PC-3 (cell line): ENCODE measurements around the gene KCNK18. TPM values are rescaled to one million over a fixed set of nuclear protein-coding genes. Genes with fewer than 3 reads are reported as not detected.

Source experiments
- ATAC-seq: fragments of 200-7000 bp; cut with Tn5 transposase; 2 replicates; pipeline ENCODE4 v1.9.1; 2020; ENCODE audit warnings: mild to moderate bottlenecking, moderate library complexity
- BruUV-seq: library from RNA; stranded (reverse); fragments of 400-500 nt; replicated peaks from 2 replicates; lab custom pipeline; 2021; lab: Mats Ljungman, UMichigan
- CTCF ChIA-PET: fragments of 300-600 bp; sonication (Branson Sonifier 250); formaldehyde crosslinking; loops from one replicate; lab custom pipeline; 2022; ENCODE audit warnings: antibody characterized with exemption; lab: Charles Lee
- POLR2A ChIA-PET: fragments of 300-600 bp; sonication (Branson Sonifier 250); formaldehyde crosslinking; loops from one replicate; lab custom pipeline; 2022; ENCODE audit warnings: antibody characterized with exemption; ENCODE audit not compliant: unreplicated experiment; lab: Charles Lee
- DNase-seq: peaks from one replicate; pipeline ENCODE4 v3.0.0-alpha.2; 2015
- H2AFZ ChIP-seq: fragments of 300-600 bp; sonication (generic); 2 replicates; pipeline ENCODE4 v1.6.0; 2016; ENCODE audit warnings: antibody characterized with exemption, low read length
- H3F3A ChIP-seq: fragments of 300-600 bp; sonication (generic); one replicate; pipeline ENCODE4 v1.6.0; 2017; ENCODE audit warnings: antibody characterized with exemption, low read length, control low read depth, mild to moderate bottlenecking; ENCODE audit not compliant: unreplicated experiment
- H3K27ac ChIP-seq: fragments of 300-600 bp; sonication (generic); 2 replicates; pipeline ENCODE4 v1.5.1; 2016; ENCODE audit warnings: mild to moderate bottlenecking, low read length
- H3K27me3 ChIP-seq: fragments of 300-600 bp; sonication (generic); 2 replicates; pipeline ENCODE4 v1.6.1; 2016; ENCODE audit warnings: low read length, mixed read lengths
- H3K36me3 ChIP-seq: fragments of 300-600 bp; sonication (generic); 2 replicates; pipeline ENCODE4 v1.6.1; 2016; ENCODE audit warnings: low read depth, mixed run types, low read length, mixed read lengths
- H3K4me1 ChIP-seq: fragments of 300-600 bp; sonication (generic); 2 replicates; pipeline ENCODE4 v1.5.1; 2016; ENCODE audit warnings: low read length; ENCODE audit not compliant: insufficient read depth
- H3K4me2 ChIP-seq: fragments of 300-600 bp; sonication (generic); 2 replicates; pipeline ENCODE4 v1.6.0; 2016; ENCODE audit warnings: low read length
- H3K4me3 ChIP-seq: fragments of 300-600 bp; sonication (generic); 2 replicates; pipeline ENCODE4 v1.5.1; 2016; ENCODE audit warnings: mild to moderate bottlenecking, low read length, mixed read lengths
- H3K79me2 ChIP-seq: fragments of 300-600 bp; sonication (generic); 2 replicates; pipeline ENCODE4 v1.6.1; 2017; ENCODE audit warnings: low read length, mixed read lengths
- H3K9ac ChIP-seq: fragments of 300-600 bp; sonication (generic); 2 replicates; pipeline ENCODE4 v1.6.0; 2016; ENCODE audit warnings: mild to moderate bottlenecking, low read length
- H3K9me2 ChIP-seq: fragments of 300-600 bp; sonication (generic); replicated peaks from 2 replicates; pipeline ENCODE4 v1.6.1; 2016; ENCODE audit warnings: mixed run types, low read length, mixed read lengths
- H3K9me3 ChIP-seq: fragments of 300-600 bp; sonication (generic); 2 replicates; pipeline ENCODE4 v1.6.1; 2016; ENCODE audit warnings: low read length, mixed read lengths
- H4K20me1 ChIP-seq: fragments of 300-600 bp; sonication (generic); 2 replicates; pipeline ENCODE4 v1.6.1; 2016; ENCODE audit warnings: low read length, mixed read lengths
- EZH2 ChIP-seq: fragments of 300-600 bp; sonication (generic); IDR thresholded peaks from one replicate; pipeline ENCODE4 v1.6.1; 2017; ENCODE audit warnings: antibody characterized with exemption, mild to moderate bottlenecking, low read length; ENCODE audit not compliant: unreplicated experiment
- EZH2phosphoT487 ChIP-seq: fragments of 300-600 bp; sonication (generic); IDR thresholded peaks from 2 replicates; pipeline ENCODE4 v1.6.1; 2018; ENCODE audit warnings: mild to moderate bottlenecking, antibody characterized with exemption, low read length, borderline replicate concordance
- intact Hi-C: fragments of 100-400 bp; cut with micrococcal nuclease; formaldehyde crosslinking; loops from 2 replicates; pipeline ENCODE4 v1.9.0; 2023
- total RNA-seq: library from RNA; depleted of rRNA; stranded (reverse); fragments of >200 nt; gene quantifications from 2 replicates; pipeline ENCODE4 v1.2.3, GENCODE V29; 2014
- TF ChIP-seq, protein P1 (sequence below): fragments of 300-600 bp; sonication (generic); conservative IDR thresholded peaks from 2 replicates; pipeline ENCODE4 v1.5.1; 2017; ENCODE audit warnings: antibody characterized with exemption, low read depth, mild to moderate bottlenecking, low read length

KCNK18 gene
- total RNA-seq, 1 experiment from 2014 or later, result not detected

DNA sequence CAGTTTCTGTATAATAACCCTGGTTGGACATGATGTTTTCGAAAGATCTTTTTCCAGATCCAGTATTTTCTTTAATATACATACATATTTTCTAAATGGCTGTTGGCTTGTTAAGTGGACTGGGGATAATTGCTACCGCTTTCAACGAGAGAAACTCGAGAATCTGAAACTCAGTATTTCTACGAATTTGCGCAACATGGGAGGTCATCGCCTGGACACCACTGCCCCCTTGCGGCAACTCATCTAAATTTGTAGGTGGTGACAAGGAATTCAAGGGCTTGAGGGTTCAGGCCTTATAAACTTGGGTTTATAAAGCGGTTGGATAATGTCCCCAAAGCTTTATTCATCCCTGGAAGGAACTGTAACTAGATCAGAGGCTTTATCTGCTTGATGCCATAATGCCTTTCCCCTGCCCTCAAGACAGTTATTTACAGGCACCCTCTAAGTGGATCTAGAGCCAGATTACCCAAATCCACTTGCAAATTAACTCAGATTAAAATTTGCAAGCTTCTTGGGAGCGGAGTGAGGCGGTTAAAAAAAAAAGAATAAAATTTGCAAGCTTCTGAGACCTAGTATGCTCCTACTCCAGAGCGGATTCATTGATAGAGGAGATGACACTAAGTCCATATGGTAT, 21.3 kb upstream of the KCNK18 start:
- Histone ChIP-seq H3K27me3 (peaks cover 20% of the 10 kb centered on the region), H3K79me2 (no peaks in the 10 kb centered on the region), H3K4me3 (peak overlapping the region; percentile 74), H3K9ac (no peak overlapping the region), H3K4me1 (no peaks in the 10 kb centered on the region), H3K36me3 (no peaks in the 10 kb centered on the region), H3K9me2 (no peaks in the 10 kb centered on the region), H3K27ac (no peak overlapping the region), H3K9me3 (no peaks in the 10 kb centered on the region), H3K4me2 (peak overlapping the region; percentile 96), H2AFZ (peak overlapping the region; percentile 95), H4K20me1 (no peaks in the 10 kb centered on the region), H3F3A (no peaks in the 10 kb centered on the region)
- ChIA-PET POLR2A (no interaction called here), CTCF (interaction anchor here (1.5 kb wide), 1 partner anchor 378 kb away, joined by 8 read pairs; no protein-coding TSS in a partner anchor)
- BruUV-seq, result no TSS peak
- intact Hi-C loops, result loop anchor here (1.0 to 10.0 kb wide), 5 partner anchors 99 to 493 kb away; partner anchors contain the start of gene SHTN1
- TF ChIP-seq, protein P1, sequence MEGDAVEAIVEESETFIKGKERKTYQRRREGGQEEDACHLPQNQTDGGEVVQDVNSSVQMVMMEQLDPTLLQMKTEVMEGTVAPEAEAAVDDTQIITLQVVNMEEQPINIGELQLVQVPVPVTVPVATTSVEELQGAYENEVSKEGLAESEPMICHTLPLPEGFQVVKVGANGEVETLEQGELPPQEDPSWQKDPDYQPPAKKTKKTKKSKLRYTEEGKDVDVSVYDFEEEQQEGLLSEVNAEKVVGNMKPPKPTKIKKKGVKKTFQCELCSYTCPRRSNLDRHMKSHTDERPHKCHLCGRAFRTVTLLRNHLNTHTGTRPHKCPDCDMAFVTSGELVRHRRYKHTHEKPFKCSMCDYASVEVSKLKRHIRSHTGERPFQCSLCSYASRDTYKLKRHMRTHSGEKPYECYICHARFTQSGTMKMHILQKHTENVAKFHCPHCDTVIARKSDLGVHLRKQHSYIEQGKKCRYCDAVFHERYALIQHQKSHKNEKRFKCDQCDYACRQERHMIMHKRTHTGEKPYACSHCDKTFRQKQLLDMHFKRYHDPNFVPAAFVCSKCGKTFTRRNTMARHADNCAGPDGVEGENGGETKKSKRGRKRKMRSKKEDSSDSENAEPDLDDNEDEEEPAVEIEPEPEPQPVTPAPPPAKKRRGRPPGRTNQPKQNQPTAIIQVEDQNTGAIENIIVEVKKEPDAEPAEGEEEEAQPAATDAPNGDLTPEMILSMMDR, result peak; percentile 81
- no peak for TF ChIP-seq EZH2phosphoT487
- DNase-seq (peak; percentile 76), ATAC-seq (peak; percentile 51)

DNA sequence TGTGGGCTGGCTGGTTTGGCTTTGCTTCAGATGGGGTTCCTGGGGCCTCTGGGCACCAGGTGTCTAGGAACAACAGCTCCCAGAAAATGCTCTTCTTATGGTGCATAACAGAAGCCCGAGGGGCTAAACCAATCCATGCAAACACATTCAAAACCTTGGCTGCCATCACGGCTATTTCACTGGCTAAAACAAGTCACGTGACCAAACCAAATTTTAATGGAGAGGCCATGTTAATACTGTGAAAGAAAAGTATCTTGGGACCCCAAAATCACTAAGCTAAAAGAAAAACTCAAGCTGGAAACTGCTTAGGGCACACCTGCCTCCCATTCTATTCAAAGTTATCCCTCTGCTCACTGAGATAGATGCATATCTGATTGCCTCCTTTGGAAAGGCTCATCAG, 19.1 kb upstream of the KCNK18 start:
- Histone ChIP-seq H3K36me3 (no peaks in the 10 kb centered on the region), H3F3A (no peaks in the 10 kb centered on the region), H3K4me1 (no peaks in the 10 kb centered on the region), H3K9ac (no peak overlapping the region), H3K4me2 (no peak overlapping the region), H3K4me3 (no peak overlapping the region), H3K27ac (no peak overlapping the region), H4K20me1 (no peaks in the 10 kb centered on the region), H3K27me3 (peaks cover 4% of the 10 kb centered on the region), H3K9me2 (no peaks in the 10 kb centered on the region), H3K9me3 (no peaks in the 10 kb centered on the region), H2AFZ (no peak overlapping the region), H3K79me2 (no peaks in the 10 kb centered on the region)
- DNase-seq (no peak), ATAC-seq (no peak)
- POLR2A ChIA-PET, result no interaction called here
- TF ChIP-seq, protein P1, result no peak
- TF ChIP-seq EZH2 (no peak), EZH2phosphoT487 (no peak)
- BruUV-seq, result no TSS peak
- CTCF ChIA-PET, result no interaction called here
- intact Hi-C loops, result loop anchor here (5.0 to 10.0 kb wide), 3 partner anchors 101 to 341 kb away; partner anchors contain the start of gene SHTN1

DNA sequence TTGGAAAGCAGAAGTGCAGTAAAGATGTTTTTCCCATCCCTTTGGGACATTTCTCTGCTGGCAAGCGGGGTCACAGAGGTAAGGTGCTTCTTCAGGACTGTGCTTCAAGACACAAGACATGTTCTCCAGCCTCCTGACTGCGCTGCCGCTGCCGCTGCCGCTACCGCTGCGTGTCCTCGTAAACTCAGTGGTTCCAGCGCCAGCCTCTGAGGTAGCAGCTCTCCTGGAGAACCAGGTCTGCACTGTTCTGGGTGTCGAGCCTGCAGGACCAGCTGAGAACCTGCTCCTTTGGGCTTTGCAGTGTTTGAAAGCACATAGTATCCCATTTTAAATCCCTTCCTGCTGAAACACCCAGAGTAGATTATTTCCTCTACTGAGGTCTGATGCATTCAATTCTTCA, 13.0 kb upstream of the KCNK18 start:
- Histone ChIP-seq H3K79me2 (no peaks in the 10 kb centered on the region), H4K20me1 (no peaks in the 10 kb centered on the region), H3K4me2 (no peak overlapping the region), H3F3A (no peaks in the 10 kb centered on the region), H3K9me3 (no peaks in the 10 kb centered on the region), H3K27ac (no peak overlapping the region), H3K27me3 (no peaks in the 10 kb centered on the region; the same call in 1 of the 2 replicates), H3K4me1 (peaks cover 15% of the 10 kb centered on the region), H3K36me3 (no peaks in the 10 kb centered on the region), H3K9me2 (no peaks in the 10 kb centered on the region), H2AFZ (no peak overlapping the region), H3K4me3 (no peak overlapping the region), H3K9ac (no peak overlapping the region)
- TF ChIP-seq, protein P1, result no peak
- TF ChIP-seq EZH2 (no peak), EZH2phosphoT487 (no peak)
- ATAC-seq, result no peak
- BruUV-seq, result no TSS peak
- ChIA-PET CTCF (no interaction called here), POLR2A (no interaction called here)
- DNase-seq, result no peak
- intact Hi-C loops, result no loop called here
